H9 (cell line): ENCODE measurements around the gene ZHX3. TPM values are rescaled to one million over a fixed set of nuclear protein-coding genes. Genes with fewer than 3 reads are reported as not detected.

ENCODE experiments used
- DNase-seq: peaks from one replicate; pipeline ENCODE4 v3.0.0-alpha.2; 2017
- H2AFZ ChIP-seq: one replicate; pipeline ENCODE4 v1.6.1; 2013; ENCODE audit warnings: mild to moderate bottlenecking, low read length, control low read depth, moderate library complexity
- H2AK5ac ChIP-seq: 2 replicates; pipeline ENCODE4 v1.6.1; 2013; ENCODE audit warnings: low read length, control low read depth, mixed read lengths; ENCODE audit not compliant: insufficient read length
- H2BK120ac ChIP-seq: one replicate; pipeline ENCODE4 v1.6.1; 2013; ENCODE audit warnings: low read depth, mild to moderate bottlenecking, low read length, control low read depth, inconsistent platforms; ENCODE audit not compliant: poor library complexity, severe bottlenecking
- H2BK12ac ChIP-seq: 2 replicates; pipeline ENCODE4 v1.6.1; 2013; ENCODE audit warnings: low read length, control low read depth, mixed read lengths, low read depth; ENCODE audit not compliant: insufficient read length
- H2BK15ac ChIP-seq: 2 replicates; pipeline ENCODE4 v1.6.1; 2013; ENCODE audit warnings: low read depth, low read length, control low read depth
- H2BK20ac ChIP-seq: one replicate; pipeline ENCODE4 v1.6.1; 2013; ENCODE audit warnings: low read depth, mild to moderate bottlenecking, low read length, control low read depth, inconsistent platforms; ENCODE audit not compliant: poor library complexity, severe bottlenecking
- H2BK5ac ChIP-seq: 2 replicates; pipeline ENCODE4 v1.6.1; 2013; ENCODE audit warnings: low read length, control low read depth, mixed read lengths; ENCODE audit not compliant: insufficient read length
- H3K14ac ChIP-seq: 2 replicates; pipeline ENCODE4 v1.6.1; 2013; ENCODE audit warnings: low read length, control low read depth; ENCODE audit not compliant: insufficient read depth
- H3K18ac ChIP-seq: 2 replicates; pipeline ENCODE4 v1.6.1; 2013; ENCODE audit warnings: low read depth, mild to moderate bottlenecking, mixed read lengths, low read length, control low read depth; ENCODE audit not compliant: insufficient read length
- H3K23ac ChIP-seq: 2 replicates; pipeline ENCODE4 v1.6.1; 2013; ENCODE audit warnings: low read length, control low read depth, mixed read lengths, low read depth; ENCODE audit not compliant: insufficient read length
- H3K23me2 ChIP-seq: 2 replicates; pipeline ENCODE4 v1.6.1; 2013; ENCODE audit warnings: low read depth, mild to moderate bottlenecking, mixed read lengths, low read length, control low read depth; ENCODE audit not compliant: insufficient read length, poor library complexity, severe bottlenecking
- H3K27ac ChIP-seq: 2 replicates; pipeline ENCODE4 v1.5.1; 2013; ENCODE audit warnings: low read length, control low read depth, mixed read lengths, low read depth; ENCODE audit not compliant: insufficient read length
- H3K27me3 ChIP-seq: 2 replicates; pipeline ENCODE4 v1.6.1; 2013; ENCODE audit warnings: low read length, control low read depth, inconsistent platforms; ENCODE audit not compliant: insufficient read depth
- H3K4ac ChIP-seq: 2 replicates; pipeline ENCODE4 v1.6.1; 2013; ENCODE audit warnings: low read depth, mild to moderate bottlenecking, control low read depth, inconsistent platforms, low read length, moderate library complexity
- H3K4me1 ChIP-seq: 2 replicates; pipeline ENCODE4 v1.6.1; 2013; ENCODE audit warnings: low read length, control low read depth, inconsistent platforms; ENCODE audit not compliant: insufficient read depth
- H3K4me2 ChIP-seq: 2 replicates; pipeline ENCODE4 v1.6.1; 2013; ENCODE audit warnings: low read length, control low read depth, mixed read lengths; ENCODE audit not compliant: insufficient read length, insufficient read depth
- H3K56ac ChIP-seq: 2 replicates; pipeline ENCODE4 v1.6.1; 2013; ENCODE audit warnings: low read depth, mild to moderate bottlenecking, mixed read lengths, low read length, control low read depth; ENCODE audit not compliant: insufficient read length
- H3K79me1 ChIP-seq: 2 replicates; pipeline ENCODE4 v1.6.1; 2013; ENCODE audit warnings: low read depth, mild to moderate bottlenecking, moderate library complexity, low read length, control low read depth, inconsistent platforms; ENCODE audit not compliant: insufficient read depth, poor library complexity, severe bottlenecking
- H3K79me2 ChIP-seq: 2 replicates; pipeline ENCODE4 v1.6.1; 2013; ENCODE audit warnings: low read length, control low read depth, inconsistent platforms; ENCODE audit not compliant: insufficient read depth
- H3K9ac ChIP-seq: 2 replicates; pipeline ENCODE4 v1.6.1; 2013; ENCODE audit warnings: low read length, control low read depth, mixed read lengths; ENCODE audit not compliant: insufficient read length; ENCODE audit errors: extremely low read depth
- H3K9me3 ChIP-seq: one replicate; pipeline ENCODE4 v1.6.1; 2013; ENCODE audit warnings: low read depth, low read length, inconsistent platforms; ENCODE audit not compliant: control insufficient read depth
- H3T11ph ChIP-seq: one replicate; pipeline ENCODE4 v1.6.1; 2013; ENCODE audit warnings: mild to moderate bottlenecking, low read length, control low read depth, inconsistent platforms
- H4K20me1 ChIP-seq: one replicate; pipeline ENCODE4 v1.6.1; 2013; ENCODE audit not compliant: control insufficient read depth, insufficient read length, insufficient read depth
- H4K5ac ChIP-seq: 2 replicates; pipeline ENCODE4 v1.6.1; 2013; ENCODE audit warnings: low read depth, mild to moderate bottlenecking, mixed read lengths, low read length, control low read depth; ENCODE audit not compliant: insufficient read length
- H4K8ac ChIP-seq: replicated peaks from 2 replicates; pipeline ENCODE4 v1.6.1; 2013; ENCODE audit warnings: low read length, control low read depth, mixed read lengths, low read depth; ENCODE audit not compliant: insufficient read length
- H4K91ac ChIP-seq: 2 replicates; pipeline ENCODE4 v1.6.1; 2013; ENCODE audit warnings: low read depth, mild to moderate bottlenecking, moderate library complexity, mixed read lengths, low read length, control low read depth; ENCODE audit not compliant: insufficient read length
- H3K27ac Mint-ChIP-seq, 3 experiments: 2 replicates in 2 of 3; 3 replicates in 1 of 3; pipeline ENCODE4 v1.8.0; 2020 to 2021; ENCODE audit warnings: mixed read lengths in 3 of 3, mild to moderate bottlenecking in 1 of 3, moderate library complexity in 1 of 3
- H3K27me3 Mint-ChIP-seq: 2 replicates; pipeline ENCODE4 v1.8.0; 2021; ENCODE audit warnings: low read depth, mild to moderate bottlenecking, moderate library complexity, mixed read lengths
- H3K36me3 Mint-ChIP-seq, 3 experiments: 2 replicates in 2 of 3; 3 replicates in 1 of 3; pipeline ENCODE4 v1.8.0; 2020 to 2021; ENCODE audit warnings: low read depth in 3 of 3, mixed read lengths in 3 of 3; ENCODE audit not compliant: insufficient read depth in 1 of 3
- H3K4me1 Mint-ChIP-seq, 2 experiments: 2 replicates each; pipeline ENCODE4 v1.8.0; 2020; ENCODE audit warnings: mixed read lengths in 2 of 2
- H3K4me3 Mint-ChIP-seq, 2 experiments: 2 replicates in 1 of 2; 3 replicates in 1 of 2; pipeline ENCODE4 v1.8.0; 2020 to 2021; ENCODE audit warnings: mild to moderate bottlenecking in 2 of 2, mixed read lengths in 2 of 2, moderate library complexity in 1 of 2
- H3K9me3 Mint-ChIP-seq, 2 experiments: 2 replicates in 1 of 2; 3 replicates in 1 of 2; pipeline ENCODE4 v1.8.0; 2020; ENCODE audit warnings: mild to moderate bottlenecking in 2 of 2, mixed read lengths in 2 of 2, moderate library complexity in 1 of 2
- CTCF ChIP-seq: fragments of 200-600 bp; sonication (generic); conservative IDR thresholded peaks from 3 replicates; pipeline ENCODE4 v1.8.0; 2021; ENCODE audit warnings: antibody characterized with exemption, mild to moderate bottlenecking
- WGBS: extraction: QIAGEN DNeasy Blood & Tissue Kit; methylation state at CpG from one replicate; pipeline ENCODE4 v1.1.7; 2013; ENCODE audit warnings: missing lambda C conversion rate, low lambda C conversion rate, mixed read lengths; ENCODE audit not compliant: insufficient read length; ENCODE audit errors: extremely low coverage; 5-methylcytosine and 5-hydroxymethylcytosine counted together
- total RNA-seq: library from RNA; stranded (reverse); gene quantifications from 2 replicates; pipeline ENCODE4 v1.2.1, GENCODE V29; 2021

The ZHX3 gene
- total RNA-seq, 1 experiment from 2014 or later: 4.4 TPM

- Histone ChIP-seq H3K18ac (no peak overlapping the region), H3K27me3 (no peaks in the 10 kb centered on the region), H3K23me2 (no peaks in the 10 kb centered on the region), H2BK15ac (no peak overlapping the region), H4K91ac (no peak overlapping the region), H3K9ac (no peak overlapping the region), H2BK5ac (no peak overlapping the region), H3K23ac (no peak overlapping the region), H3K14ac (no peak overlapping the region), H2AFZ (no peak overlapping the region), H2BK120ac (no peak overlapping the region), H3K56ac (no peak overlapping the region), H3K27ac (no peak overlapping the region), H3K79me2 (no peaks in the 10 kb centered on the region), H2BK12ac (no peak overlapping the region), H3K9me3 (no peaks in the 10 kb centered on the region), H3K4me2 (no peak overlapping the region), H3K79me1 (no peaks in the 10 kb centered on the region), H4K8ac (no peak overlapping the region), H4K20me1 (no peaks in the 10 kb centered on the region), H3K4me1 (no peaks in the 10 kb centered on the region), H2BK20ac (no peak overlapping the region), H2AK5ac (no peak overlapping the region), H3T11ph (no peak overlapping the region), H3K4ac (no peak overlapping the region), H4K5ac (no peak overlapping the region)
- no peak for DNase-seq
- Mint-ChIP-seq H3K36me3 (no peaks in the 10 kb centered on the region), H3K4me3 (no peak overlapping the region), H3K9me3 (no peaks in the 10 kb centered on the region), H3K27me3 (0 out of 2 replicates have a peak, but pooled peaks cover 1% of the 10 kb centered on the region), H3K4me1 (no peaks in the 10 kb centered on the region), H3K27ac (no peak overlapping the region)
- WGBS: no CpG with 5 or more reads among the region's 1 CpG
- TF ChIP-seq CTCF: no peak
Measured at GRCh38 chr20:41224281-41224680, 93.2 kb downstream of the ZHX3 start.
